GM18909 (cell line): ENCODE results near the gene TMCC1.
"Not testable (repeated sequence)": the region's sequence is repeated elsewhere in the genome, so short reads cannot be mapped to it uniquely, and the experiment has no call there.

Experiments
- ATAC-seq: cut with Tn5 transposase; IDR thresholded peaks from one replicate; pipeline ENCODE4 v1.9.1; 2021; ENCODE audit warnings: mild to moderate bottlenecking; ENCODE audit not compliant: unreplicated experiment, poor library complexity

The TMCC1 gene

GRCh38 chr3:129892857-129893580 lies 492 bp downstream of the TMCC1 start:
- peak; percentile 73 for ATAC-seq

GRCh38 chr3:129892486-129892856 lies 1.0 kb downstream of the TMCC1 start:
- ATAC-seq = no peak

- ATAC-seq = no peak
Measured at GRCh38 chr3:129890891-129891290, 2.6 kb downstream of the TMCC1 start.

GRCh38 chr3:129890125-129890524 lies 3.4 kb downstream of the TMCC1 start:
- ATAC-seq = peak; percentile 24

- no peak for ATAC-seq
Measured at GRCh38 chr3:129888771-129889170, 4.7 kb downstream of the TMCC1 start.

- no peak for ATAC-seq
Measured at GRCh38 chr3:129881261-129881660, 12.2 kb downstream of the TMCC1 start.

GRCh38 chr3:129878355-129878754 lies 15.2 kb downstream of the TMCC1 start:
- ATAC-seq = no peak

GRCh38 chr3:129874479-129874878 lies 19.0 kb downstream of the TMCC1 start:
- not testable (repeated sequence) for ATAC-seq

- ATAC-seq = no peak
Measured at GRCh38 chr3:129868912-129869311, 24.6 kb downstream of the TMCC1 start.

- ATAC-seq = no peak
Measured at GRCh38 chr3:129867506-129868124, 25.9 kb downstream of the TMCC1 start.

- no peak for ATAC-seq
Measured at GRCh38 chr3:129865806-129866205, 27.7 kb downstream of the TMCC1 start.

- ATAC-seq = no peak
Measured at GRCh38 chr3:129864519-129864918, 29.0 kb downstream of the TMCC1 start.

- ATAC-seq = no peak
Measured at GRCh38 chr3:129859272-129859671, 34.2 kb downstream of the TMCC1 start.

GRCh38 chr3:129857899-129858298 lies 35.6 kb downstream of the TMCC1 start:
- ATAC-seq = no peak

GRCh38 chr3:129856790-129857189 lies 36.7 kb downstream of the TMCC1 start:
- ATAC-seq = not testable (repeated sequence)

GRCh38 chr3:129855832-129856419 lies 37.6 kb downstream of the TMCC1 start:
- ATAC-seq = no peak

GRCh38 chr3:129855170-129855831 lies 38.2 kb downstream of the TMCC1 start:
- ATAC-seq = no peak

GRCh38 chr3:129854460-129854859 lies 39.1 kb downstream of the TMCC1 start:
- no peak for ATAC-seq

- ATAC-seq = no peak
Measured at GRCh38 chr3:129845956-129846355, 47.6 kb downstream of the TMCC1 start.

- no peak for ATAC-seq
Measured at GRCh38 chr3:129840707-129841360, 52.7 kb downstream of the TMCC1 start.

GRCh38 chr3:129838086-129838485 lies 55.4 kb downstream of the TMCC1 start:
- ATAC-seq = no peak
